Measurements from ENCODE around the gene KCNK3.

DNA sequence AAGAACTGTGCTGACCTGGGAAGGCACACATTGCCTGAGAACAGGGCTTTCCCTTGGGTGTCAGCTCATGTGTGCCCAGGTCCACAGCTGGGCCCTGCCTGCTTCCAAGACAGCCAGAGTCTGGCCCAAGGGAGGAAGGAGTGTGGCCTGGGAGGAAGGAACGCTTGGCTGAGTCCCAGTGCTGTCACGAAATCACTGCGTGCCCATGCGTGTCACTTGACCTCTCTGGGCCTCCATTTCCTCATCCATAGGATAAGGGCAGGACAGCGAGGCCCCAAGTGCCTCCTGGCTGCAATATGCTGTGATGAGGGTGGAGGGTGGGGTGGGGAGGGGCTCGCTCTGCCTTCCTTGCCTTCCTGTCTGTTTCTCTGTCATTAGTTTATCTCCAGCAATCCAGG lies 642 bp upstream of the KCNK3 start:
- no peak for TF ChIP-seq CTCF (IDR thresholded peaks at IDR 0.05)
- no peak for TF ChIP-seq POLR2AphosphoS5 (IDR thresholded peaks at IDR 0.05)
- TF ChIP-seq POLR2A (IDR thresholded peaks at IDR 0.05), result no peak
